Brain pericyte (primary cell): ENCODE results near the gene ZMIZ1.

Experiments
- DNase-seq: peaks from one replicate; pipeline ENCODE4 v3.0.0-alpha.2; 2012; ENCODE audit warnings: low read depth, low spot score

Gene ZMIZ1

DNA sequence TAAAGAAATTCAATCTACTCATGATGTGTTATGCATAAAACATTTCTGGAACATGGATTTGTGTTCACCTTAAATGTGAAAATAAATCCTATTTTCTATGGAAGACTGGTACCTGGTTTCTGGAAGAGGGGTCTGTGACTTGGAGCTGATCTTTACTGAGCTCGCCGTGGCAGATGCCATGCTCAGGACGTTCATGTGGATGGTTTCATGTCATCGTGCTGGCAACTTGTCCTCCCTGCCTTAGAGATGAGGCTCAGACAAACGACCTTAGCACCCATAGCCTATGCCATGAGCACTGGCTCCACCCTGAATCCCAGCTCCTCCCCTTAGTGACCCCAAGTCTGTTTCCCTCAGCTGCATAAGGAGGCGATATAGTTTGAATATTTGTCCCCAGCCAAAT is 285.8 kb downstream of the ZMIZ1 start:
- DNase-seq, result no peak

DNA sequence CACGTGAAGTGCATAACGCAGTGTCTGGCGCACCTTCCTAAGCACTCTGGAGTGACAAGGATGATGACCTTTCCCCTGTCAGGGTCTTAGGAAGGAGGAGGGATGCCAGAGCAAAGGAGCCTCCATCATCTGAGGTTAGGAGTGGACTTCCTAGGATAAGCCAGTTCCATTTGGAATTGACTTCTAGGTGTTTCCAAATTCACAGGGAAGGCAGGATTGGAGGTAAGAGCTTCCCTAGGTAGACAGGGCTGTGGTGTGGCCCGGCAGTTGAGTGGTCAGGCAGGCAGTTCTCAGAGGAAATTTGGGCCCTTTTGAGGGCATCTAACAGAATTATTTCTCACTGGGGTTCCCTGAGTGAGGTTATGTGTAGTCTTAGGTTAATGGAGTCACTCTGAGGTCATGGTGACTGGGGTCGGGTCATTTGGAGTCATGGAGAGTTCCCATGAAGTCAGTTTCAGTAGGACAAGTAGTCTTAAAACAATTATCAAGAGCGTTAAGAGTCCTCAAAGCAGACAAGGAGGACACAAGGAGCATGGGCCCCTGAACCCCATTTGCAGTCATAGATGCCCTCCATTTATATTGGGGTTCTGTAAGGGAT is 286.8 kb downstream of the ZMIZ1 start:
- DNase-seq, result no peak

DNA sequence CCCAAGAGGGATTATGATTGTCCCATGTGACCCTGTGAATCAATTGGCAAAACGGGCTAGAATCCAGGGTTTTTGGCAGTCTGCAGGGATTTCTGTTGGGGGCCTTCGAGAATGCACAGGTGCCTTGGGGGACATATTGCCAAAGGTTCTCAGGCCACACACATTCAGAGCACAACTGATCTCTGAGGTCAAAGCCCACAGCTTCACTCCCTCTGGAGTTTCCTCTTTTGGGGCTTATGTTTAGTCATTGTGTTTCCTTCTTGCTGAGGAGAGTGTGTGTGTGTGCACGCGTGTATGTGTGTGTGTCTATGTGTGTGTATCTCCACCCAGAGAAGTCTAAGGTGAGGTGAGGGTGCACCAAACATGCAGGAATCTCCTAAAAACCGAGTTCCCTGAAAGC is 287.3 kb downstream of the ZMIZ1 start:
- no peak for DNase-seq

DNA sequence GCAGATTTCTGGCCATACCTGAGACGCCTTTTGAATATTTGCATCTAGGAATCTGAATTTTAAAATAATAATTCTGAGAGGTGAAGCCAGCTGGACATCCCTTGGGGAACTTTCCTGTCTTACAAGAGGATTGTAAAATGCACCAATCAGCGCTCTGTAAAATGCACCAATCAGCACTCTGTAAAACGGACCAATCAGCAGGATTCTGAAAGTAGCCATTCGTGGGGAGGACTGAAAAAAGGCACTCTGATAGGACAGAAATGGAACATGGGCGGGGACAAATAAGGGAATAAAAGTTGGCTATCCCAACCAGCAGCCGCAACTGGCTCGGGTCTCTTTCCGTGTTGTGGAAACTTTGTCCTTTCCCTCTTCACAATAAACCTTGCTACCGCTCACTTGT is 288.4 kb downstream of the ZMIZ1 start:
- no peak for DNase-seq

DNA sequence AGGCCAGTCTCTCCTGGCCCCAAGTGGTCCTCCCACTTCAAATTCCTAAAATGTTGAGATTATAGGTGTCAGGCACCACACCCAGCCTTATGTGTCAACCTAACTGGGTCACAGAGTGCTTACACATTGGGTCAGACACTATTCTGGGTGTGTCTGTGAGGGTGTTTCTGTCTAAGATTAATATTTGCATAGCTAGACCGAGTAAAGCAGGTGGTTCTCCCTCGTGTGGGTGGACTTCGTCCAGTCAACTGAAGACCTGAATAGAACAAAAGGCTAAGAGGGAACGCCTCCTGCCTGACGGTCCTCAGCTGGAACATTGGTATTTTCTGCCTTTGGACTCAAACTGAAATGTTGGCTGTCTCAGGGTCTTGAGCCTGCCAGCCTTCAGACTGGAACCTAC is 290.0 kb downstream of the ZMIZ1 start:
- DNase-seq, result no peak

DNA sequence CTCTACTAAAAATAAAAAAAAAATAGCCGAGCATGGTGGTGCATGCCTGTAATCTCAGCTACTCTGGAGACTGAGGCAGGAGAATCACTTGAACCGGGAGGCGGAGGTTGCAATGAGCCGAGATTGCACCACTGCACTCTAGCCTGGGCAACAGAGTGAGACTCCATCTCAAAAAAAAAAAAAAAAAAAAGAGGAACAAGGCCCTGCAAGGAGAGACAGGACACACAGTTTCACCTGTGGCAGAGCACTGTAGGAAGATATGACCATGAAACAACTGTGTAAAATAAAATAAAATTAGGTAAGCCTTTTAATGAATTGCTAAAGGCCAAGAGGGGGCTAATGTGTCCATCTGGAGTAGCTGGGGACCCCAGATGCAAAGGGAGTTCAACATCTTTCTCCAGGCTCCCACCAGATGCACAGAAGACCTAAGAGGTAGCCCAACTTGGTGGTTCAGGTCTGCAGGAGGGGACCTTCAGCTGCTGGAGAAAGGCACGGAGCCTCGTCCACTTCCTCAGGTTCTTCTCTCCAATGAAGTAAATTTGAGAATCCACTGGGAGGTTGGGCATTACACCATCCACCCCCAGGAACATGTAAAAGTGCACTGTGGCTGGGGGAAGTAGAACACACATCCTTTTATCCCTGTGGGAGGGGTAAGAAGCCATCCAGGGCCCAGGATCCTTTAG is 291.2 kb downstream of the ZMIZ1 start:
- no peak for DNase-seq

DNA sequence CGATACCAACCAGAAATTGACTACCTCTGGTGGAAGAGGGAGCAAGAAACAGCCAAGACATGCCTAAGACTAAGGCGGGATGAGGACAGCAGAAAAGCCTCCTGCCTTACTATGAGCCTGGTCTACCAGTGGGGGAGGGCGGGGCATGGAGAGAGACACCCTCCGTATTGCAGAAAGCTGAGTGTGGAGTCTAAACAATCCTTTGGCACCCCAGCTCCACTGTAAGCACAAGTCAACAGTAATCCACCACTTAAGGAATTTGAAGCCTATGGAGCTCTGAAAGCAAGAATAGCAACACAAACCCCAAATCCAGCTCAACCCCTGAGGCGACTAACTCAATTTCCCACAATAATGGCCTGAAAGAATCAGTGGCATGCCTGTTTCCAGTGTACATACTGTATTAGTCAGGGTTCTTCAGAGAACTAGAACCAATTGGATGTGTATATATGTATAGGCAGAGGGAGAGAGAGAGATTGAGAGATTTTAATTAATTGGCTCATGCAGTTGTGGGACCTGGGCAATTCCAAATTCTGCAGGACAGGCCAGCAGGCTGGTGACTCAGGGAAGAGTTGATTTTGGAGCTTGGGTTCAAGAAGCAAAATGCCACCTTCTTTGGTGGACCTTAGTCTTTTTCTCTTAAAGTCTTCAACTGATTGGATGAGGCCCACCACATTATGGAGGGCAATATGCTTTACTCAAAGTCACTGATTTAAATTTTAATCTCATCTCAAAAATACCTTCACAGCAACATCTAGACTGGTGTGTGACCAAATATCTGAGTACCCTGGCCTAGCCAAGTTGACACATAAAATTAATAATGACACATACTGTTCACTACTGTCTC is 292.0 kb downstream of the ZMIZ1 start:
- no peak for DNase-seq

DNA sequence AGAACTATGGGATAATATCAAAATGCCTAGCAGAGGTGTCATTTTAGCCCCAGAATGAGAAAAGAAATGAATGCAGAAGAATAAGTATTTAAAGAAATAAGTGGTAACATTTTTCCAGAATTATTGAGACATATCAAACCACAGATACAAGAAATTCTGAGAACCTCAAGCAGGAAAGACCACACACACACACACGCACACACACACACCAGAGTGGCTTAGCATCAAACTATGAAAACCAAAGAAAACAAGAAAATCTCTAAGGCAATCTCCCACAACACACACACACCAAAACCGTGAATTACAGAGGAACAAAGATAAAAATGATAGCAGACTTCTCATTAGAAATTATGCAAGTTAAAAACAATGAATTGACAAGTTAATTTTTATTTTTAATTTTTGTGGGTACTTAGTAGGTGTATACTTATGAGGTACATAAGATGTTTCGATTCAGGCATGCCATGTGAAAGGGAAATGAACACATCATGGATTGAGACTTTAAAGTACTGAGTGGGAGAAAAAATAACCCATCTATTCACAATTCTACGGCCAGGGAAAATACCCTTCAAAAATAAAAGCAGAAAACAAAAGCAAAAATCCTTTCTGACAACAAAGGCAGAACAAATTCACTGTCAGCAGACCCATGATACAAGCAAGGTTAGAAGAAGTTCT is 293.1 kb downstream of the ZMIZ1 start:
- no peak for DNase-seq
